Measurements from ENCODE around the gene INPP4B.

The INPP4B gene

DNA sequence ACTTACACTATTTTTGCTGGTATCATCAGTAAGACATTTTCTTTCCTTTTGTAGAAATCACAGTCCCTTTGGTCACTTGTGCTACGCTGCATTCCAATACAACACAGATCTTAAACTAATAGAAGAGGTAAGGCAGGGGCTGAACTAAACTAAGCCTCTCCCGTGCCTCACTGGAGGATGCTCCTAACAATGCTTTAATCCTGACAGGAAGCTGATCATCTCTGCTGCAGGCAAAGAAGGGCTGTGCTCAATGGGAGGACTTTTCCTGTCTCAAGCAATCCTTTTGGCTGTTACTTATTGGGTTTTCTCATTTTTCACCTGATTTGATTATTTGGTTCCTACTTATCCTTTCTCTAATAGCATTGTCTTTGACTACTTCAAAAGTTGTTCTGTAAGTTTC, 583.1 kb downstream of the INPP4B start:
- TF ChIP-seq, protein P1, sequence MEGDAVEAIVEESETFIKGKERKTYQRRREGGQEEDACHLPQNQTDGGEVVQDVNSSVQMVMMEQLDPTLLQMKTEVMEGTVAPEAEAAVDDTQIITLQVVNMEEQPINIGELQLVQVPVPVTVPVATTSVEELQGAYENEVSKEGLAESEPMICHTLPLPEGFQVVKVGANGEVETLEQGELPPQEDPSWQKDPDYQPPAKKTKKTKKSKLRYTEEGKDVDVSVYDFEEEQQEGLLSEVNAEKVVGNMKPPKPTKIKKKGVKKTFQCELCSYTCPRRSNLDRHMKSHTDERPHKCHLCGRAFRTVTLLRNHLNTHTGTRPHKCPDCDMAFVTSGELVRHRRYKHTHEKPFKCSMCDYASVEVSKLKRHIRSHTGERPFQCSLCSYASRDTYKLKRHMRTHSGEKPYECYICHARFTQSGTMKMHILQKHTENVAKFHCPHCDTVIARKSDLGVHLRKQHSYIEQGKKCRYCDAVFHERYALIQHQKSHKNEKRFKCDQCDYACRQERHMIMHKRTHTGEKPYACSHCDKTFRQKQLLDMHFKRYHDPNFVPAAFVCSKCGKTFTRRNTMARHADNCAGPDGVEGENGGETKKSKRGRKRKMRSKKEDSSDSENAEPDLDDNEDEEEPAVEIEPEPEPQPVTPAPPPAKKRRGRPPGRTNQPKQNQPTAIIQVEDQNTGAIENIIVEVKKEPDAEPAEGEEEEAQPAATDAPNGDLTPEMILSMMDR (conservative IDR thresholded peaks at IDR 0.05) = no peak
- H3K27ac ChIP-seq = no peak overlapping the region

DNA sequence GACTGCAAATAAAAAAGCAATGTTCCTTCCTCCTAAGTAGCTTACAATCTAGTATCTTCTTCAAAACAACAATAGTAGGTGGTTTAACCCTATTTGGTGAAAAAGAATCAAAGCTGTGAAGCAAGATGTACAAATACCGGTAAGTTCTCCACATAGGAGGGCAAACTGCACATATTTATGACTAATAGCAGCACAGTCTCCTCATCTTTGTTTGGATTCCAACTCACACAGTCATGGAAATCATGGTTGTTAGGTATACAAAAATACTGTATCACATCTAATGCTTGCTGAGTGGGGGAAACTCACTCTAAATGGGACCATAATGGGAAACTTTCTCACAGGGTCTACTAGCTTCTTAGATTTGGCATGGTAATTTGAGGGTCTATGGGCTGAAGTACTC, 597.2 kb downstream of the INPP4B start:
- no peak overlapping the region for H3K27ac ChIP-seq
- TF ChIP-seq, protein P1 (conservative IDR thresholded peaks at IDR 0.05) = no peak

DNA sequence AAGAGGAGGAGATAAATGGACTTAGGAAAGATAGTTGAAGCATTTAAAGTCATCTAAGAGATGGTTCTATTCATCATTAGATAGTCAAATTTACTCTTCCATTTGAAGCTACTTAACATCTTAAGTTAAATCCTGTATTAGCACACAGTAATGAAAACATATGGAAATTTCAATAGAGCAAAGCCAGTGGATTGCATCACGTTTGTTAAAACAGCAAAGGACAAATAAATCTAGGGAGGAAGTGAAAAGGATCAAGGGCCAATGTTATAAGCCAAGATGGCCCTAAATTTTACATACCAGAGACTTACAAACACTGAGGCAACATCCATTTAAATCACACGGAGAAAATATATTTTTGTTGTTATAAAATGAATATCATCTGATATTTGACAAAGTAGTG, 602.8 kb downstream of the INPP4B start:
- TF ChIP-seq, protein P1 (conservative IDR thresholded peaks at IDR 0.05) = no peak
- H3K27ac ChIP-seq = no peak overlapping the region

DNA sequence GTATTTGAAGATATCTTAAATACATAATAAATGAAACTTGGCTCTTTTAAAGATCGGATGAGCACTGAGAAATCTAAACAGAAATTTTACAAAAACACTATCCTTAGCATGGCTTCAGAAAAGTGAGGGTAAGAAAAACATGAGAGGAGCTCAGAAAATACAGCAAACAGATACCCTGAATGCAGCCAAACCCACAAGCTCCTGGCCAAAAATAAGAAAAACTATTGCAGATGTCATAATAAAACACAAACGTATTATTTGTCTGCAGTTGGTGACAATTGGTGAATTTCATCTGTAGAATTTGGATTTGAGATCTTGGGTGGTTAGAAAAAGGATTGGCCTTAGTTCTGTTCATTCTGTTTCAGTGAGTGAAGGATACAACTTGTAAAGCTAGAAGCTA, 603.9 kb downstream of the INPP4B start:
- TF ChIP-seq, protein P1 (conservative IDR thresholded peaks at IDR 0.05) = no peak
- no peak overlapping the region for H3K27ac ChIP-seq

DNA sequence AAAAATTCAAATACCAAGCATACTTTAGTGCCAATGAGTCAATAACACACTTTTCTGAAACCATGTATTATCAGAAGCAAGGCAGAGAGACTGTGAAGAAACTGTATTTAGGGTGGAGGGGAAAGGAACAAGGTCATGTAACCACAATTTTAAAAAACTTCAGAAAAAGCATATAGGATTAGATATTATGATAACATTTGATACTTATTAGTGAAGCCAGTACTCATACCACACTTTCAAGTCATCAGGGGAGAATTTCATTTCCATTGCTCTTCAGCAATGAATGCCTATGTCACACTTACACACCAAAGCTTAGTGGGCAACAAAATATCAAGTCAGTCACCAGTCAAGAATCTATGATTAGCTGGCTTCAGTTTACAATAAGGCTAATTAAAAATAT, 607.5 kb downstream of the INPP4B start:
- TF ChIP-seq, protein P1 (conservative IDR thresholded peaks at IDR 0.05) = no peak
- H3K27ac ChIP-seq = no peak overlapping the region

DNA sequence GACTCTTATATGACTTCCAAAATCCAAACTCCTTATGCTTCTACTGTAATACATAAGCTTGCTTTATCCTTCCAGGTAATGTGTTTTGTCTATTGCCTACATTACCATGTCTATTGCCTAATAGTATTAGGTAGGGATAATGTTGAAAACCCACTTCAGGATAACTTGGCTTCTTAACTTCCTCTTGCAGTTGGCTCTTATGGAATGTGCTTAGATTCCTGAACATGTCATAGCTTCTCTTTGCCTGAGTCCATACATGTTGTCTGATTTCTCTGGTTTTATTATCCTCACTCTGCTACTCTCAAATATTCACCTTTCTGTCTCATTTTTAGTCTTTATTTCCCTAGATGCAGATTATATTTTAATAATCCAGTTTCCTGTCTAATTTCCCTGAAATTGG, 609.8 kb downstream of the INPP4B start:
- H3K27ac ChIP-seq = no peak overlapping the region
- TF ChIP-seq, protein P1 (conservative IDR thresholded peaks at IDR 0.05) = no peak

DNA sequence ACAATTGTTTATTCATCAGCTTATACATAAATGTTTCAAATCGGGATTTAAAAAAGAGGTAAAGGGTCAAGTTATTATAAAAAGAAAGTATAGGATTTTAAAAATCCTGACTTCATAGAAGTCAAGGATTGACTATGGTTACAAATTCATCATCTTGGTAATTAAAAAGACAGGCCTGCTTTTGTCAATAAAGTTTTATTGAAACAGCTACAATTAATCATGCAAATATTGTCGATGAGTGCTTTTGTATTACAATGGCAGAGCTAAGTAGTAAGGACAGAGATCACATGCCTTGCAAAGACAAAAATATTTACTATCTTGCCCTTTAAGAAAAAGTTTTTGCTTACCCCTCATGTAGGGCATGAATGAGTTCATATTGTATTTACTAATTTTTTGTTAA, 614.3 kb downstream of the INPP4B start:
- no peak overlapping the region for H3K27ac ChIP-seq
- TF ChIP-seq, protein P1 (conservative IDR thresholded peaks at IDR 0.05) = no peak

DNA sequence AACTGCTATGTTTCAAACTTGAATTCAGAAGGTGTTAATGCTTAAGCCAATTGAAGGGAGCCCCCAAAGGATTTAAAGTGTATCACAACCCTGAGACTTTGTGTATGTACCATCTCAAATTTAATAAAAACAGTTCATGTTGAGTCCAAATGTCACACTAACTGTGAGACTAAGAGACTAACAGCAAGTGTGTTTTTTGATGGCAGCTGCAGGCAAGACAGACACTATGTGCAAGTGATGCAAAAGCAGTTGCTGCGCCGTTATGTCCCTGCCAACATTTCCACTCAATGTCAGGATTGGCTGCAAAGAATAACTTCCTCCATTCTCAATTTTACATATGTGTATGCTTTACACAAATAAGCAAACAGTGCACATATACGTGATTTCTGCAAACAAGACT, 615.1 kb downstream of the INPP4B start:
- H3K27ac ChIP-seq = no peak overlapping the region
- TF ChIP-seq, protein P1 (conservative IDR thresholded peaks at IDR 0.05) = no peak; the same call in 1 of the 2 replicates
